GM23338 (cell line): ENCODE data around the gene LPCAT4. TPM values are rescaled to one million over a fixed set of nuclear protein-coding genes. Genes with fewer than 3 reads are reported as not detected.

ENCODE experiments used
- ATAC-seq: fragments of 200-7000 bp; cut with Tn5 transposase; 3 replicates; pipeline ENCODE4 v1.9.1; 2020
- DNase-seq: peaks from one replicate; pipeline ENCODE4 v3.0.0-alpha.2; 2015; ENCODE audit warnings: low spot score
- H2AFZ ChIP-seq: fragments of 200-600 bp; sonication (generic); 2 replicates; pipeline ENCODE4 v1.8.0; 2016; ENCODE audit warnings: antibody characterized with exemption, mild to moderate bottlenecking, moderate library complexity
- H3F3A ChIP-seq: fragments of 200-600 bp; sonication (generic); replicated peaks from 2 replicates; pipeline ENCODE4 v1.8.0; 2017; ENCODE audit warnings: antibody characterized with exemption, mixed run types, low read depth
- H3K27ac ChIP-seq: fragments of 200-600 bp; sonication (generic); 2 replicates; pipeline ENCODE4 v1.6.1; 2016; ENCODE audit warnings: low read depth
- H3K27me3 ChIP-seq: fragments of 200-600 bp; sonication (generic); 2 replicates; pipeline ENCODE4 v1.8.0; 2016; ENCODE audit warnings: mild to moderate bottlenecking, mixed run types, moderate library complexity; ENCODE audit not compliant: insufficient read depth
- H3K36me3 ChIP-seq: fragments of 200-600 bp; sonication (generic); 2 replicates; pipeline ENCODE4 v1.8.0; 2016; ENCODE audit warnings: mild to moderate bottlenecking; ENCODE audit not compliant: insufficient read depth
- H3K4me1 ChIP-seq: fragments of 200-600 bp; sonication (generic); 2 replicates; pipeline ENCODE4 v1.8.0; 2016; ENCODE audit warnings: mild to moderate bottlenecking, moderate library complexity; ENCODE audit not compliant: insufficient read depth
- H3K4me2 ChIP-seq: fragments of 200-600 bp; sonication (generic); 2 replicates; pipeline ENCODE4 v1.7.1; 2017; ENCODE audit warnings: mixed run types
- H3K4me3 ChIP-seq: fragments of 200-600 bp; sonication (generic); 2 replicates; pipeline ENCODE4 v1.6.1; 2016; ENCODE audit warnings: mixed run types
- H3K79me2 ChIP-seq: fragments of 200-600 bp; sonication (generic); replicated peaks from 2 replicates; pipeline ENCODE4 v1.8.0; 2017; ENCODE audit warnings: mild to moderate bottlenecking; ENCODE audit not compliant: insufficient read depth
- H3K9me2 ChIP-seq: fragments of 200-600 bp; sonication (generic); 2 replicates; pipeline ENCODE4 v1.8.0; 2017; ENCODE audit not compliant: insufficient read depth
- H4K20me1 ChIP-seq: fragments of 200-600 bp; sonication (generic); replicated peaks from 2 replicates; pipeline ENCODE4 v1.8.0; 2017; ENCODE audit warnings: mild to moderate bottlenecking; ENCODE audit not compliant: insufficient read depth
- H3K27ac Mint-ChIP-seq: 2 replicates; pipeline ENCODE4 v1.8.0; 2020; ENCODE audit warnings: inconsistent platforms, mild to moderate bottlenecking, moderate library complexity, mixed read lengths
- H3K27me3 Mint-ChIP-seq: 3 replicates; pipeline ENCODE4 v1.8.0; 2022; ENCODE audit warnings: low read depth, mild to moderate bottlenecking, moderate library complexity, mixed read lengths, inconsistent platforms; ENCODE audit not compliant: insufficient read depth, poor library complexity
- H3K36me3 Mint-ChIP-seq: 3 replicates; pipeline ENCODE4 v1.8.0; 2021; ENCODE audit warnings: low read depth, mild to moderate bottlenecking, inconsistent platforms, moderate library complexity, mixed read lengths
- H3K4me1 Mint-ChIP-seq: 3 replicates; pipeline ENCODE4 v1.8.0; 2020; ENCODE audit warnings: mild to moderate bottlenecking, inconsistent platforms, mixed read lengths
- H3K4me3 Mint-ChIP-seq: 3 replicates; pipeline ENCODE4 v1.8.0; 2021; ENCODE audit warnings: moderate library complexity, mild to moderate bottlenecking, inconsistent platforms, mixed read lengths
- H3K9me3 Mint-ChIP-seq: 3 replicates; pipeline ENCODE4 v1.8.0; 2020; ENCODE audit warnings: moderate library complexity, mild to moderate bottlenecking, inconsistent platforms, mixed read lengths
- CTCF ChIP-seq, 2 experiments: fragments of 200-600 bp in 1 of 2; sonication (generic) in 1 of 2; conservative IDR thresholded peaks; 2 replicates each; pipeline versions ENCODE4 v1.5.1 to v1.6.1; 2016 to 2017; ENCODE audit warnings: antibody characterized with exemption in 2 of 2, low read depth in 2 of 2, mild to moderate bottlenecking in 2 of 2, moderate library complexity in 1 of 2
- ETS1 ChIP-seq: IDR thresholded peaks from 2 replicates; pipeline ENCODE4 v1.6.1; 2016; ENCODE audit warnings: antibody characterized with exemption
- EZH2 ChIP-seq: fragments of 200-600 bp; sonication (generic); IDR thresholded peaks from one replicate; pipeline ENCODE4 v1.8.0; 2017; ENCODE audit warnings: antibody characterized with exemption, mild to moderate bottlenecking, low read depth; ENCODE audit not compliant: unreplicated experiment
- JUNB ChIP-seq: IDR thresholded peaks from one replicate; pipeline ENCODE4 v1.6.1; 2016; ENCODE audit warnings: antibody characterized with exemption; ENCODE audit not compliant: unreplicated experiment
- POLR2AphosphoS5 ChIP-seq: IDR thresholded peaks from 2 replicates; pipeline ENCODE4 v1.6.1; 2016; ENCODE audit warnings: antibody characterized with exemption, low read depth
- REST ChIP-seq: IDR thresholded peaks from one replicate; pipeline ENCODE4 v1.6.1; 2018; ENCODE audit warnings: antibody characterized with exemption; ENCODE audit not compliant: unreplicated experiment
- STAT1 ChIP-seq: IDR thresholded peaks from one replicate; pipeline ENCODE4 v1.6.1; 2016; ENCODE audit warnings: antibody characterized with exemption; ENCODE audit not compliant: unreplicated experiment
- ZNF114 ChIP-seq: fragments of 250-450 bp; sonication (Bioruptor Pico); IDR thresholded peaks from 2 replicates; pipeline ENCODE4 v1.5.0; 2020; ENCODE audit warnings: mild to moderate bottlenecking, moderate library complexity
- ZNF331 ChIP-seq: fragments of 250-450 bp; sonication (Bioruptor Pico); IDR thresholded peaks from 2 replicates; pipeline ENCODE4 v1.5.0; 2020; ENCODE audit warnings: low read depth, mild to moderate bottlenecking, moderate library complexity
- polyA plus RNA-seq: library from polyadenylated mRNA; unstranded; fragments of >200 nt; fragmentation: Nextera tagmentation; extraction: Ambion mirVana; gene quantifications from 2 replicates; pipeline ENCODE4 v1.2.1, GENCODE V29; 2016
- total RNA-seq: library from RNA; depleted of rRNA; stranded (reverse); fragments of >200 nt; shearing (Covaris generic); gene quantifications from 2 replicates; pipeline ENCODE4 v1.2.3, GENCODE V29; 2014

LPCAT4 gene
- total and polyA plus RNA-seq, 2 experiments from 2014 or later = 36.8 to 49.1 TPM

GRCh38 chr15:34323217-34323616, 43.8 kb downstream of the LPCAT4 start:
- no peaks in the 10 kb centered on the region for H4K20me1 ChIP-seq
- no peak overlapping the region for H2AFZ ChIP-seq
- ATAC-seq (no peak), DNase-seq (peak; percentile 11)
- H3K4me1 ChIP-seq = no peaks in the 10 kb centered on the region
- Mint-ChIP-seq H3K36me3 (peaks cover 3% of the 10 kb centered on the region; the same call in 2 of the 3 replicates), H3K9me3 (peaks cover 4% of the 10 kb centered on the region; the same call in 1 of the 3 replicates), H3K4me3 (no peak overlapping the region), H3K27ac (no peak overlapping the region), H3K4me1 (peaks cover 6% of the 10 kb centered on the region; the same call in 2 of the 3 replicates), H3K27me3 (peaks cover 1% of the 10 kb centered on the region)
- TF ChIP-seq JUNB (no peak), ZNF331 (no peak), POLR2AphosphoS5 (no peak)
- H3K27me3 ChIP-seq = no peaks in the 10 kb centered on the region
- no peaks in the 10 kb centered on the region for H3K9me2 ChIP-seq
- no peak overlapping the region for H3K4me3 ChIP-seq
- H3K4me2 ChIP-seq = no peak overlapping the region
- no peaks in the 10 kb centered on the region for H3K36me3 ChIP-seq
- no peak overlapping the region for H3K27ac ChIP-seq
- H3F3A ChIP-seq = no peaks in the 10 kb centered on the region
- H3K79me2 ChIP-seq = no peaks in the 10 kb centered on the region

GRCh38 chr15:34318277-34319079, 48.5 kb downstream of the LPCAT4 start:
- Histone ChIP-seq H3K27ac (0 out of 2 replicates have a peak overlapping the region, but pooled peaks have one; percentile 34), H3K9me2 (no peaks in the 10 kb centered on the region), H3K27me3 (no peaks in the 10 kb centered on the region), H3K79me2 (no peaks in the 10 kb centered on the region), H3K4me1 (no peaks in the 10 kb centered on the region; the same call in 1 of the 2 replicates), H4K20me1 (no peaks in the 10 kb centered on the region), H2AFZ (peak overlapping the region; percentile 92), H3K4me2 (peak overlapping the region; percentile 76), H3K4me3 (peak overlapping the region; percentile 52), H3F3A (no peaks in the 10 kb centered on the region), H3K36me3 (no peaks in the 10 kb centered on the region)
- Mint-ChIP-seq H3K27me3 (peaks cover 1% of the 10 kb centered on the region), H3K36me3 (peaks cover 3% of the 10 kb centered on the region; the same call in 2 of the 3 replicates), H3K4me3 (peak overlapping the region; percentile 83), H3K4me1 (peaks cover 9% of the 10 kb centered on the region; the same call in 2 of the 3 replicates), H3K9me3 (peaks cover 4% of the 10 kb centered on the region; the same call in 1 of the 3 replicates), H3K27ac (peak overlapping the region; percentile 85)
- ATAC-seq (peak; percentile 99), DNase-seq (peak; percentile 76)
- TF ChIP-seq POLR2AphosphoS5 = 0 out of 2 replicates have a peak, but pooled peaks have one; percentile 40
- no peak for TF ChIP-seq ZNF331

GRCh38 chr15:34314491-34315490, 52.2 kb downstream of the LPCAT4 start:
- H3K4me2 ChIP-seq = no peak overlapping the region
- no peaks in the 10 kb centered on the region; the same call in 1 of the 2 replicates for H4K20me1 ChIP-seq
- no peaks in the 10 kb centered on the region for H3K9me2 ChIP-seq
- H3K9me3 Mint-ChIP-seq = no peaks in the 10 kb centered on the region
- H3K4me3 ChIP-seq = no peak overlapping the region
- DNase-seq = no peak
- H3K36me3 ChIP-seq = no peaks in the 10 kb centered on the region
- no peaks in the 10 kb centered on the region; the same call in 1 of the 2 replicates for H3K4me1 ChIP-seq
- H3K27ac Mint-ChIP-seq = no peak overlapping the region
- H3K36me3 Mint-ChIP-seq = no peaks in the 10 kb centered on the region
- H3K27ac ChIP-seq = no peak overlapping the region
- H2AFZ ChIP-seq = no peak overlapping the region
- H3K4me1 Mint-ChIP-seq = peaks cover 9% of the 10 kb centered on the region; the same call in 2 of the 3 replicates
- no peaks in the 10 kb centered on the region for H3F3A ChIP-seq
- no peak for ATAC-seq
- H3K27me3 ChIP-seq = no peaks in the 10 kb centered on the region
- no peaks in the 10 kb centered on the region for H3K79me2 ChIP-seq
- H3K27me3 Mint-ChIP-seq = peaks cover 1% of the 10 kb centered on the region
- no peak overlapping the region for H3K4me3 Mint-ChIP-seq
- TF ChIP-seq ZNF114 = no peak
- TF ChIP-seq REST = no peak
- TF ChIP-seq CTCF (conservative IDR thresholded peaks at IDR 0.05; ENCODE audit: low read depth in 2 of 2) = no peak
- no peak for TF ChIP-seq EZH2
- TF ChIP-seq JUNB = no peak
- TF ChIP-seq ETS1 = no peak
- TF ChIP-seq ZNF331 = no peak
- TF ChIP-seq STAT1 = no peak
